H1 (cell line): ENCODE results near the gene MRPL47. TPM values are rescaled to one million over a fixed set of nuclear protein-coding genes. Genes with fewer than 3 reads are reported as not detected.

Experiments used
- CTCF ChIA-PET: fragments of 300-600 bp; sonication (Branson Sonifier 250); formaldehyde crosslinking; loops from one replicate; lab custom pipeline; 2021; ENCODE audit not compliant: partially characterized antibody; lab: Charles Lee
- POLR2A ChIA-PET: fragments of 300-600 bp; sonication (Branson Sonifier 250); formaldehyde crosslinking; loops from one replicate; lab custom pipeline; 2021; ENCODE audit warnings: inconsistent platforms; ENCODE audit not compliant: partially characterized antibody; lab: Charles Lee
- DNase-seq, 2 experiments: peaks; one replicate each; pipeline versions ENCODE4 v3.0.0 to v3.0.0-alpha.2; 2010 to 2022; ENCODE audit warnings: low spot score in 2 of 2, low read depth in 1 of 2, mixed read lengths in 1 of 2
- FAIRE-seq: peaks from 2 replicates; lab custom pipeline; 2011; peaks lifted over from hg19 to GRCh38; lab: Jason Lieb, UNC
- H2AFZ ChIP-seq: 2 replicates; pipeline ENCODE4 v1.8.1; 2012; ENCODE audit warnings: low read length, inconsistent platforms
- H2AK5ac ChIP-seq: 2 replicates; pipeline ENCODE4 v1.6.1; 2013; ENCODE audit warnings: low read depth, low read length
- H2BK120ac ChIP-seq: replicated peaks from 2 replicates; pipeline ENCODE3; 2013; ENCODE audit warnings: low read depth, low read length, inconsistent platforms
- H2BK12ac ChIP-seq: 2 replicates; pipeline ENCODE4 v1.6.1; 2013; ENCODE audit warnings: low read depth, low read length
- H2BK15ac ChIP-seq: 2 replicates; pipeline ENCODE4 v1.6.1; 2013; ENCODE audit warnings: low read length
- H2BK20ac ChIP-seq: 2 replicates; pipeline ENCODE4 v1.6.1; 2013; ENCODE audit warnings: low read length
- H2BK5ac ChIP-seq: 2 replicates; pipeline ENCODE4 v1.6.1; 2013; ENCODE audit warnings: low read depth, low read length
- H3K14ac ChIP-seq: 2 replicates; pipeline ENCODE4 v1.6.1; 2013; ENCODE audit warnings: inconsistent platforms; ENCODE audit not compliant: insufficient read length
- H3K18ac ChIP-seq: 2 replicates; pipeline ENCODE4 v1.6.1; 2013; ENCODE audit warnings: low read length; ENCODE audit errors: extremely low read depth
- H3K23ac ChIP-seq: 2 replicates; pipeline ENCODE4 v1.6.1; 2013; ENCODE audit warnings: inconsistent platforms; ENCODE audit not compliant: insufficient read length
- H3K23me2 ChIP-seq: 2 replicates; pipeline ENCODE4 v1.6.1; 2013; ENCODE audit warnings: low read depth, low read length
- H3K27ac ChIP-seq: 2 replicates; pipeline ENCODE4 v1.6.1; 2011; ENCODE audit warnings: low read depth, low read length, inconsistent platforms
- H3K27me3 ChIP-seq, 4 experiments: replicated peaks in 1 of 4; 1 replicate in 1 of 4; 2 replicates in 3 of 4; pipeline versions ENCODE4 v1.6.1 to v1.8.1; 2011 to 2013; ENCODE audit warnings: low read length in 3 of 4, mild to moderate bottlenecking in 3 of 4, inconsistent platforms in 2 of 4, mixed read lengths in 2 of 4, moderate library complexity in 1 of 4; ENCODE audit not compliant: control insufficient read depth in 3 of 4, insufficient read depth in 3 of 4; ENCODE audit errors: extremely low read depth in 1 of 4
- H3K36me3 ChIP-seq, 4 experiments: 2 replicates each; pipeline versions ENCODE4 v1.6.1 to v1.8.1; 2011 to 2013; ENCODE audit warnings: mild to moderate bottlenecking in 4 of 4, low read length in 3 of 4, moderate library complexity in 2 of 4, control low read depth in 1 of 4, inconsistent platforms in 1 of 4; ENCODE audit not compliant: insufficient read depth in 4 of 4, control insufficient read depth in 2 of 4
- H3K4ac ChIP-seq: replicated peaks from 2 replicates; pipeline ENCODE3; 2013; ENCODE audit warnings: low read length, low read depth, mixed read lengths, inconsistent platforms; ENCODE audit not compliant: insufficient read length
- H3K4me1 ChIP-seq, 4 experiments: replicated peaks in 1 of 4; 1 replicate in 1 of 4; 2 replicates in 3 of 4; pipeline versions ENCODE4 v1.6.1 to v1.8.1; 2011 to 2013; ENCODE audit warnings: low read length in 3 of 4, inconsistent platforms in 2 of 4, mixed read lengths in 1 of 4; ENCODE audit not compliant: insufficient read depth in 4 of 4, control insufficient read depth in 3 of 4
- H3K4me2 ChIP-seq, 2 experiments: 2 replicates each; pipeline versions ENCODE4 v1.6.1 to v1.8.1; 2011 to 2013; ENCODE audit warnings: low read depth in 2 of 2, low read length in 2 of 2, control low read depth in 1 of 2, inconsistent platforms in 1 of 2, mild to moderate bottlenecking in 1 of 2; ENCODE audit not compliant: insufficient read depth in 1 of 2
- H3K4me3 ChIP-seq, 4 experiments: fragments of 200-600, 300-600 bp in 1 of 4; sonication (generic), shearing (Covaris generic), sonication (Bioruptor Twin) in 1 of 4; 2 replicates each; pipeline versions ENCODE4 v1.5.1 to v1.8.1; 2011 to 2016; ENCODE audit warnings: low read length in 4 of 4, low read depth in 3 of 4, control low read depth in 2 of 4, inconsistent platforms in 2 of 4, mild to moderate bottlenecking in 2 of 4, mixed read lengths in 1 of 4, moderate library complexity in 1 of 4; ENCODE audit not compliant: insufficient read depth in 2 of 4; ENCODE audit errors: extremely low read depth in 1 of 4
- H3K56ac ChIP-seq: replicated peaks from 2 replicates; pipeline ENCODE3; 2013; ENCODE audit warnings: low read depth, mild to moderate bottlenecking, mixed read lengths, low read length, inconsistent platforms; ENCODE audit not compliant: insufficient read length
- H3K79me1 ChIP-seq: 2 replicates; pipeline ENCODE4 v1.6.1; 2013; ENCODE audit warnings: low read depth, low read length, control low read depth
- H3K79me2 ChIP-seq, 2 experiments: 2 replicates each; pipeline versions ENCODE4 v1.6.1 to v1.8.1; 2012 to 2013; ENCODE audit warnings: low read length in 2 of 2, mild to moderate bottlenecking in 2 of 2, inconsistent platforms in 1 of 2; ENCODE audit not compliant: insufficient read depth in 2 of 2, control insufficient read depth in 1 of 2
- H3K9ac ChIP-seq, 4 experiments: replicated peaks in 1 of 4; 1 replicate in 1 of 4; 2 replicates in 3 of 4; pipeline versions ENCODE4 v1.6.1 to v1.8.1; 2011 to 2013; ENCODE audit warnings: low read depth in 3 of 4, low read length in 3 of 4, control low read depth in 2 of 4, mild to moderate bottlenecking in 2 of 4, moderate library complexity in 2 of 4, inconsistent platforms in 1 of 4; ENCODE audit errors: extremely low read depth in 1 of 4
- H3K9me3 ChIP-seq, 2 experiments: 2 replicates each; pipeline versions ENCODE4 v1.6.1 to v1.8.1; 2012 to 2013; ENCODE audit warnings: mild to moderate bottlenecking in 2 of 2, moderate library complexity in 2 of 2, control low read depth in 1 of 2, inconsistent platforms in 1 of 2, low read depth in 1 of 2, low read length in 1 of 2, mixed read lengths in 1 of 2; ENCODE audit not compliant: insufficient read depth in 2 of 2
- H4K20me1 ChIP-seq, 2 experiments: replicated peaks in 1 of 2; 2 replicates each; pipeline versions ENCODE3 to v1.8.1; 2011 to 2013; ENCODE audit warnings: inconsistent platforms in 2 of 2, low read length in 2 of 2, mild to moderate bottlenecking in 1 of 2; ENCODE audit not compliant: insufficient read depth in 2 of 2, control insufficient read depth in 1 of 2
- H4K5ac ChIP-seq: 2 replicates; pipeline ENCODE4 v1.6.1; 2013; ENCODE audit warnings: low read length, low read depth, mixed read lengths, inconsistent platforms; ENCODE audit not compliant: insufficient read length
- H4K8ac ChIP-seq: 2 replicates; pipeline ENCODE4 v1.8.0; 2013; ENCODE audit warnings: mild to moderate bottlenecking, moderate library complexity, low read length, inconsistent platforms; ENCODE audit not compliant: insufficient read depth; ENCODE audit errors: extremely low read depth
- H4K91ac ChIP-seq: replicated peaks from 2 replicates; pipeline ENCODE3; 2013; ENCODE audit warnings: low read length, mixed read lengths, inconsistent platforms; ENCODE audit not compliant: insufficient read length
- SUZ12 ChIP-seq: fragments of 200-600 bp; sonication (generic); IDR thresholded peaks from 2 replicates; pipeline ENCODE4 v1.6.1; 2012; ENCODE audit warnings: mild to moderate bottlenecking, inconsistent platforms, low read length, moderate library complexity, mixed read lengths
- TCF12 ChIP-seq: IDR thresholded peaks from 2 replicates; pipeline ENCODE4 v1.6.1; 2011; ENCODE audit warnings: low read depth, mild to moderate bottlenecking, low read length
- WGBS, 2 experiments: shearing (Covaris generic) in 1 of 2; methylation state at CpG; one replicate each; pipeline versions ENCODE4 v1.1.6 to v1.1.7; 2013 to 2015; ENCODE audit warnings: low lambda C conversion rate in 2 of 2, mixed read lengths in 2 of 2, inconsistent platforms in 1 of 2, low coverage in 1 of 2, missing lambda C conversion rate in 1 of 2; ENCODE audit not compliant: insufficient replicate concordance in 2 of 2, insufficient coverage in 1 of 2, insufficient read length in 1 of 2; ENCODE audit errors: extremely low coverage in 1 of 2, missing lambda C conversion rate in 1 of 2; 5-methylcytosine and 5-hydroxymethylcytosine counted together
- polyA plus RNA-seq, 7 experiments: library from polyadenylated mRNA; depleted of rRNA in 3 of 7; stranded (reverse) in 5 of 7; unstranded in 2 of 7; fragments of >200 nt in 5 of 7; fragments of 200-250 nt in 2 of 7; gene quantifications; 1 replicate in 5 of 7; 2 replicates in 1 of 7; 4 replicates in 1 of 7; pipeline versions ENCODE4 v1.2.1 to v1.2.3, GENCODE V29; 2011 to 2013; ENCODE audit warnings: missing spikeins in 2 of 7, mixed read lengths in 2 of 7
- total RNA-seq: library from RNA; stranded (reverse); fragmentation: NEBNext Ultra II Directional; extraction: Animal tissue kit (Norgen Biotek cat#: 25700); gene quantifications from 2 replicates; pipeline ENCODE4 v1.2.1, GENCODE V29; 2021

MRPL47 gene
- total and polyA plus RNA-seq, 2 of the 8 experiments (the other 6 are each of a cell fraction or from before 2014, with no cell fraction given) = 26.1 to 76.6 TPM

GRCh38 chr3:179560791-179561190 lies 43.6 kb downstream of the MRPL47 start:
- Histone ChIP-seq H3K4ac (no peak overlapping the region), H2BK120ac (no peak overlapping the region)
- TF ChIP-seq TCF12 (no peak), SUZ12 (no peak)

More at GRCh38 chr3:179560791-179561190, 43.6 kb downstream of the MRPL47 start:
- Histone ChIP-seq H2AFZ (no peak overlapping the region), H3K4me1 (no peaks in the 10 kb centered on the region; a peak in 1 of 7 replicates), H3K14ac (no peak overlapping the region), H2BK12ac (no peak overlapping the region), H3K23ac (no peak overlapping the region), H3K9ac (no peak overlapping the region), H3K79me2 (peaks cover 17 to 23% of the 10 kb centered on the region in 2 experiments), H3K79me1 (no peaks in the 10 kb centered on the region; the same call in 1 of the 2 replicates), H2BK15ac (no peak overlapping the region), H3K23me2 (no peaks in the 10 kb centered on the region), H4K20me1 (peaks cover 0 to 7% of the 10 kb centered on the region in 2 experiments), H3K18ac (no peak overlapping the region), H3K4me2 (no peak overlapping the region), H3K9me3 (no peaks in the 10 kb centered on the region), H3K4me3 (no peak overlapping the region), H3K27ac (no peak overlapping the region), H4K5ac (no peak overlapping the region), H3K36me3 (no peaks in the 10 kb centered on the region), H3K27me3 (no peaks in the 10 kb centered on the region), H2BK20ac (no peak overlapping the region), H2BK5ac (no peak overlapping the region), H3K56ac (no peak overlapping the region), H2AK5ac (no peak overlapping the region), H4K91ac (no peak overlapping the region), H4K8ac (no peak overlapping the region)
- DNase-seq = no peak
- no peak for FAIRE-seq
- POLR2A ChIA-PET = no interaction called here
- 100% methylated on average over 1 of the region's 1 CpG; no CpG with 5 or more reads in 1 of the 2 experiments for WGBS, 2 experiments
- CTCF ChIA-PET = interaction anchor here (1.0 to 3.3 kb wide), 4 partner anchors 115 to 169 kb away, joined by 3 to 14 read pairs (median 3); no protein-coding TSS in a partner anchor
